GM10266 (cell line): ENCODE measurements around the gene EPC2.
"Not testable (repeated sequence)": the region's sequence is repeated elsewhere in the genome, so short reads cannot be mapped to it uniquely, and the experiment has no call there.

Source experiments
- DNase-seq: peaks from one replicate; pipeline ENCODE4 v3.0.0; 2012; ENCODE audit errors: extremely low spot score
- CTCF ChIP-seq: IDR thresholded peaks from 2 replicates; pipeline ENCODE4 v1.5.1; 2012; ENCODE audit warnings: mild to moderate bottlenecking, low read depth; ENCODE audit not compliant: control insufficient read depth, insufficient read depth; ENCODE audit errors: missing control alignments

The EPC2 gene

GRCh38 chr2:148664229-148664628, 19.7 kb downstream of the EPC2 start:
- DNase-seq, result no peak
- TF ChIP-seq CTCF, result no peak

DNA sequence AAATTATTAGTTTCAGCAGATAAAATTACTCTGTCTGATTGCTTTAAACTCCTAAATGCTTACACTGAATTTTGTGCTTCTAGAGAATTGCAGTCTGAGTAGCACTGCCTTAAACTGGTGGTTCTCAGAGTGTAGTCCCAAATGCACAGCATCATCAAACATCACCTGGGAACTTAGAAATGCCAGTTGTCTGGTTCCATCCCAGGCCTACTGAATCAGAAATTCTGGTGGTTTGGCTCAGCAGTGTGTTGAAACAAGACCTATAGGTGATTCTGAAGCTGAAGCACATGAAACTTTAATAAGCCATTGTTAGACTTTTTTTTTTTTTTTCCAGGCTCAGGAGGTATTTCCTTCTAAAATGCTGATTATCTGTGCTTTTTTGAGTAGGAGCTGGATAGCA, 22.0 kb downstream of the EPC2 start:
- no peak for DNase-seq
- TF ChIP-seq CTCF, result no peak

GRCh38 chr2:148667113-148667836, 22.7 kb downstream of the EPC2 start:
- DNase-seq, result no peak
- no peak for TF ChIP-seq CTCF

GRCh38 chr2:148670773-148671172, 26.2 kb downstream of the EPC2 start:
- no peak for TF ChIP-seq CTCF

DNA sequence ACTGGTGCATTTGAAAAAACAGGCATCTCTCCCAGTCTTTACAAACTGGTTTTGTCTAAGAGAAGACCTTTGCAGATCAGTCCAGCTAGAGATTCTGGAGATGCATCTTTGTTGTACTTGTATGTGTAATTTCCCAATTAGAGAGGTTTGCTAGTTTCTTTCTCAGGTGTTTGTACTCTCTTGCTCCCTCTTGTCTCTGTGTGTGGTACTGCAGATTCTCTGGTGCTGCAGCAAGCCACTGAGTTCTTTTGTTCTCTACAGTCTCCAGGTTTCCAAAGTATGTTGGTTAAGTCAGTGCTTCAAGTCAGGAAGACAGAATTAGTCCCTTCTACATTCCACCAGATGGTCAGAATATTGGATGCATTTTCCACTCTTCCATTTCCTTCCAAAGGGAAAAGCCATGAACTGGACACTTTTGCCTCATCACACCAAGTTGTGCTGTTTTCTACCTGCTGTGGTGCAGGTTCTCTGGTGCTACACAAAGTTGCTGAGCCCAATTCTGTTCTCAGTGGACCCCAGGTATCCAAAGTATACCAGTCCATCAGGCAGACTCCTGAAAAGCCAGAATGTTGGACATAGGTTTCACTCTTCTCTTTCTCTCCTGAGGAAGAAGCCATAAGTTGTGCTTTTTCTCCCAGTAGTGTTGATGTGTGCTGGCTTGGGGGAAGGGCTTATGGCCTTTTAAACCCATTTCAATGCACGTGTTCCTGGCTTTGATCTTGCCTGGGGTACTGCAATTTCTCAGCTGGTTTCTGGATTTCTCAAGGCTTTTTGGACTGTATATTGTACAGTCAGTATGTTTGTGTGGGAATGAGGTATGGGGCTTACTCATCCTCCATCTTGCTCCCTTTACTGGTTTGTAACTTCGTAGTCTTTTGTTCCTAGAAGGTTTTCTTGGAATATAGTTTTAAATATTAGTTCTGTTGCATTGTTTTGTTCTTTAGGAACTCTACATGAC, 29.8 kb downstream of the EPC2 start:
- DNase-seq, result peak; percentile 43
- peak; percentile 27 for TF ChIP-seq CTCF

More at GRCh38 chr2:148670773-148671172, 26.2 kb downstream of the EPC2 start:
- DNase-seq, result no peak

DNA sequence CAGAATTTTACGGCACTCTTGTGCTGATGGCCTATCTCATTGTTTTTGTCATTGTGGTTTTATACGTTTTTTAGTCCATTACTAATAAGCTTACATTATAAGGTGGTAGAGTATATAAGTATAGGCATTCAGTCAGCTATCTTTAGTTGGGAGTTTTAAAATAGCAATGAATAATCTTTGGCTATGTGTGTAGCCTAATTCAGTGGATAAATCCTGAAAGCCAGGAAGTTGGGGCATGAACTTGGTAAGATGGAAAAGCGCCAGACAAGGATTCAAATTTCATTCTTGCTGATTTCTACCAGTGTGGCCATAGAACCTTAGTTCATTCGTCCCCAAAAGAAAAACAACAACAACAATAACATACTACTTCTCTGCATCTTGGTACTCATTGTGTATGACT, 31.2 kb downstream of the EPC2 start:
- no peak for TF ChIP-seq CTCF
- DNase-seq, result no peak

GRCh38 chr2:148678302-148679179, 34.0 kb downstream of the EPC2 start:
- DNase-seq, result not testable (repeated sequence)
